ENCODE measurements around the gene GGNBP2. TPM values are rescaled to one million over a fixed set of nuclear protein-coding genes. Genes with fewer than 3 reads are reported as not detected.

Gene GGNBP2
- total and polyA plus RNA-seq, 9 donors, result 45.1 to 92.1 (median 66.2) TPM

- Histone ChIP-seq H3K9me3 (no peaks in the 10 kb centered on the region), H3K36me3 (no peaks in the 10 kb centered on the region), H3K4me3 (no peak overlapping the region), H3K4me1 (ENCODE audit: insufficient read depth) (peaks cover 5% of the 10 kb centered on the region), H3K27ac (no peak overlapping the region), H3K27me3 (no peaks in the 10 kb centered on the region)
- no peak for DNase-seq
- 71 to 79% (median 73%) methylated on average over 7 of the region's 7 CpGs for WGBS, 3 donors
- intact Hi-C loops (cut with DNase I), result no loop called here
- TF ChIP-seq CTCF (IDR thresholded peaks at IDR 0.05) (no peak), POLR2A (IDR thresholded peaks at IDR 0.05) (no peak), EP300 (IDR thresholded peaks at IDR 0.05) (no peak)
Measured at GRCh38 chr17:36609498-36609862, 64.8 kb downstream of the GGNBP2 start.

GRCh38 chr17:36610474-36610873 is 65.8 kb downstream of the GGNBP2 start:
- peaks cover 5% of the 10 kb centered on the region for H3K4me1 ChIP-seq (ENCODE audit: insufficient read depth)
- intact Hi-C loops (cut with DNase I), result loop anchor here in 1 of 4 donors (10.0 kb wide), 1 partner anchor 764 kb away; the partner anchor contains the start of gene C17orf78
- H3K27me3 ChIP-seq, result no peaks in the 10 kb centered on the region
- no peak for DNase-seq
- H3K4me3 ChIP-seq, result no peak overlapping the region
- no peaks in the 10 kb centered on the region for H3K9me3 ChIP-seq
- 69 to 80% (median 69%) methylated on average over 6 of the region's 6 CpGs for WGBS, 3 donors
- no peaks in the 10 kb centered on the region for H3K36me3 ChIP-seq
- no peak overlapping the region for H3K27ac ChIP-seq
- TF ChIP-seq POLR2A (IDR thresholded peaks at IDR 0.05), result no peak
- no peak for TF ChIP-seq CTCF (IDR thresholded peaks at IDR 0.05)
- TF ChIP-seq EP300 (IDR thresholded peaks at IDR 0.05), result no peak

GRCh38 chr17:36611345-36612072 is 66.8 kb downstream of the GGNBP2 start:
- intact Hi-C loops (cut with DNase I), result loop anchor here in 1 of 4 donors (10.0 kb wide), 1 partner anchor 763 kb away; the partner anchor contains the start of gene C17orf78
- 73 to 75% (median 74%) methylated on average over 9 of the region's 9 CpGs for WGBS, 3 donors
- Histone ChIP-seq H3K4me1 (ENCODE audit: insufficient read depth) (peaks cover 5% of the 10 kb centered on the region), H3K4me3 (no peak overlapping the region), H3K27ac (no peak overlapping the region), H3K9me3 (no peaks in the 10 kb centered on the region), H3K36me3 (no peaks in the 10 kb centered on the region), H3K27me3 (no peaks in the 10 kb centered on the region)
- no peak for TF ChIP-seq EP300 (IDR thresholded peaks at IDR 0.05)
- TF ChIP-seq POLR2A (IDR thresholded peaks at IDR 0.05), result no peak
- TF ChIP-seq CTCF (IDR thresholded peaks at IDR 0.05), result no peak
- DNase-seq, result no peak

- no peak overlapping the region for H3K27ac ChIP-seq
- H3K4me3 ChIP-seq, result no peak overlapping the region
- no peaks in the 10 kb centered on the region for H3K9me3 ChIP-seq
- no peaks in the 10 kb centered on the region for H3K27me3 ChIP-seq
- H3K36me3 ChIP-seq, result no peaks in the 10 kb centered on the region
- DNase-seq, result no peak
- 69 to 73% (median 71%) methylated on average over 3 of the region's 3 CpGs for WGBS, 3 donors
- H3K4me1 ChIP-seq (ENCODE audit: insufficient read depth), result peaks cover 5% of the 10 kb centered on the region
- no peak for TF ChIP-seq POLR2A (IDR thresholded peaks at IDR 0.05)
- no peak for TF ChIP-seq CTCF (IDR thresholded peaks at IDR 0.05)
- TF ChIP-seq EP300 (IDR thresholded peaks at IDR 0.05), result no peak
- intact Hi-C loops (cut with DNase I), result loop anchor here in 1 of 4 donors (10.0 kb wide), 1 partner anchor 762 kb away; the partner anchor contains the start of gene C17orf78
Measured at GRCh38 chr17:36612323-36612722, 67.6 kb downstream of the GGNBP2 start.
